IPS-20b (cell line): ENCODE data around the gene MMP24.

ENCODE experiments used
- H3K27ac ChIP-seq: one replicate; pipeline ENCODE4 v1.5.1; 2013; ENCODE audit warnings: low read length
- H3K27me3 ChIP-seq: 2 replicates; pipeline ENCODE4 v1.6.1; 2013; ENCODE audit warnings: mild to moderate bottlenecking, low read length, inconsistent platforms; ENCODE audit not compliant: insufficient read depth
- H3K36me3 ChIP-seq: 2 replicates; pipeline ENCODE4 v1.6.1; 2013; ENCODE audit warnings: low read depth, mild to moderate bottlenecking, inconsistent platforms, low read length, moderate library complexity; ENCODE audit not compliant: insufficient read depth
- H3K4me1 ChIP-seq: 2 replicates; pipeline ENCODE4 v1.6.1; 2013; ENCODE audit warnings: mild to moderate bottlenecking, control low read depth, inconsistent platforms, low read length, moderate library complexity; ENCODE audit not compliant: insufficient read depth
- H3K4me3 ChIP-seq: 2 replicates; pipeline ENCODE4 v1.5.1; 2013; ENCODE audit warnings: mild to moderate bottlenecking, low read length, inconsistent platforms
- H3K9ac ChIP-seq: 2 replicates; pipeline ENCODE4 v1.6.1; 2013; ENCODE audit warnings: low read depth, mild to moderate bottlenecking, inconsistent platforms, low read length, moderate library complexity
- H3K9me3 ChIP-seq: 2 replicates; pipeline ENCODE4 v1.6.1; 2013; ENCODE audit warnings: mild to moderate bottlenecking, low read depth, low read length, inconsistent platforms; ENCODE audit not compliant: insufficient read depth

Gene MMP24

GRCh38 chr20:35263532-35264341, 37.2 kb downstream of the MMP24 start:
- peak overlapping the region; percentile 53; the same call in 1 of the 2 replicates for H3K4me3 ChIP-seq
- H3K27me3 ChIP-seq, result no peaks in the 10 kb centered on the region
- H3K9me3 ChIP-seq, result no peaks in the 10 kb centered on the region
- H3K4me1 ChIP-seq, result peaks cover 26% of the 10 kb centered on the region
- no peaks in the 10 kb centered on the region for H3K36me3 ChIP-seq
- H3K9ac ChIP-seq, result peak overlapping the region; percentile 96
- H3K27ac ChIP-seq, result peak overlapping the region; percentile 100

GRCh38 chr20:35264755-35265154, 38.3 kb downstream of the MMP24 start:
- Histone ChIP-seq H3K27me3 (no peaks in the 10 kb centered on the region), H3K9me3 (no peaks in the 10 kb centered on the region), H3K36me3 (no peaks in the 10 kb centered on the region; the same call in 1 of the 2 replicates), H3K4me1 (peaks cover 24% of the 10 kb centered on the region), H3K27ac (no peak overlapping the region), H3K9ac (no peak overlapping the region), H3K4me3 (no peak overlapping the region)

GRCh38 chr20:35267092-35267491, 40.6 kb downstream of the MMP24 start:
- Histone ChIP-seq H3K4me3 (no peak overlapping the region), H3K4me1 (peaks cover 16% of the 10 kb centered on the region), H3K9me3 (no peaks in the 10 kb centered on the region), H3K36me3 (no peaks in the 10 kb centered on the region; the same call in 1 of the 2 replicates), H3K27me3 (no peaks in the 10 kb centered on the region), H3K27ac (no peak overlapping the region), H3K9ac (no peak overlapping the region)

GRCh38 chr20:35269055-35269781, 42.7 kb downstream of the MMP24 start:
- no peaks in the 10 kb centered on the region for H3K9me3 ChIP-seq
- H3K4me1 ChIP-seq, result peaks cover 7% of the 10 kb centered on the region; the same call in 1 of the 2 replicates
- H3K27me3 ChIP-seq, result no peaks in the 10 kb centered on the region
- peak overlapping the region; percentile 52; the same call in 1 of the 2 replicates for H3K9ac ChIP-seq
- no peaks in the 10 kb centered on the region; the same call in 1 of the 2 replicates for H3K36me3 ChIP-seq
- H3K27ac ChIP-seq, result no peak overlapping the region
- no peak overlapping the region for H3K4me3 ChIP-seq

GRCh38 chr20:35270021-35270902, 43.8 kb downstream of the MMP24 start:
- Histone ChIP-seq H3K4me1 (peaks cover 6% of the 10 kb centered on the region; the same call in 1 of the 2 replicates), H3K9me3 (no peaks in the 10 kb centered on the region), H3K27me3 (no peaks in the 10 kb centered on the region), H3K36me3 (no peaks in the 10 kb centered on the region; the same call in 1 of the 2 replicates), H3K27ac (no peak overlapping the region), H3K9ac (no peak overlapping the region), H3K4me3 (no peak overlapping the region)

- Histone ChIP-seq H3K9ac (no peak overlapping the region; the same call in 1 of the 2 replicates), H3K27ac (no peak overlapping the region), H3K9me3 (no peaks in the 10 kb centered on the region), H3K4me3 (no peak overlapping the region), H3K4me1 (peaks cover 6% of the 10 kb centered on the region; the same call in 1 of the 2 replicates), H3K36me3 (peaks cover 5% of the 10 kb centered on the region), H3K27me3 (no peaks in the 10 kb centered on the region)
Measured at GRCh38 chr20:35271073-35271882, 44.8 kb downstream of the MMP24 start.

GRCh38 chr20:35271904-35272303, 45.4 kb downstream of the MMP24 start:
- Histone ChIP-seq H3K36me3 (peaks cover 10% of the 10 kb centered on the region), H3K9me3 (no peaks in the 10 kb centered on the region), H3K9ac (no peak overlapping the region), H3K4me1 (peaks cover 7% of the 10 kb centered on the region; the same call in 1 of the 2 replicates), H3K27me3 (no peaks in the 10 kb centered on the region), H3K27ac (no peak overlapping the region), H3K4me3 (no peak overlapping the region)

GRCh38 chr20:35273449-35274171, 47.1 kb downstream of the MMP24 start:
- Histone ChIP-seq H3K36me3 (peaks cover 15% of the 10 kb centered on the region), H3K27ac (no peak overlapping the region), H3K27me3 (no peaks in the 10 kb centered on the region), H3K9me3 (no peaks in the 10 kb centered on the region), H3K4me1 (peaks cover 7% of the 10 kb centered on the region; the same call in 1 of the 2 replicates), H3K4me3 (no peak overlapping the region), H3K9ac (no peak overlapping the region)

GRCh38 chr20:35274172-35275092, 47.9 kb downstream of the MMP24 start:
- no peaks in the 10 kb centered on the region for H3K27me3 ChIP-seq
- H3K4me1 ChIP-seq, result peaks cover 6% of the 10 kb centered on the region; the same call in 1 of the 2 replicates
- no peaks in the 10 kb centered on the region for H3K9me3 ChIP-seq
- no peak overlapping the region for H3K9ac ChIP-seq
- H3K4me3 ChIP-seq, result no peak overlapping the region
- H3K36me3 ChIP-seq, result peaks cover 23% of the 10 kb centered on the region
- no peak overlapping the region for H3K27ac ChIP-seq
